A673 (cell line): ENCODE data around the gene YES1.

ENCODE experiments used
- CTCF ChIP-seq: fragments of 300-800, 200-600 bp; sonication (generic); conservative IDR thresholded peaks from 2 replicates; pipeline ENCODE4 v1.5.1; 2017; ENCODE audit warnings: low read depth, mild to moderate bottlenecking, antibody characterized with exemption, low read length, moderate library complexity, mixed read lengths
- EZH2 ChIP-seq: fragments of 200-600 bp; sonication (generic); IDR thresholded peaks from 2 replicates; pipeline ENCODE4 v1.6.1; 2017; ENCODE audit warnings: borderline replicate concordance, low read depth, mild to moderate bottlenecking, mixed read lengths, antibody characterized with exemption, low read length; ENCODE audit not compliant: poor library complexity, severe bottlenecking

GRCh38 chr18:778194-778927 lies 33.7 kb downstream of the YES1 start:
- TF ChIP-seq CTCF, result no peak
- no peak for TF ChIP-seq EZH2
